ENCODE results near the gene IL33.

The IL33 gene

DNA sequence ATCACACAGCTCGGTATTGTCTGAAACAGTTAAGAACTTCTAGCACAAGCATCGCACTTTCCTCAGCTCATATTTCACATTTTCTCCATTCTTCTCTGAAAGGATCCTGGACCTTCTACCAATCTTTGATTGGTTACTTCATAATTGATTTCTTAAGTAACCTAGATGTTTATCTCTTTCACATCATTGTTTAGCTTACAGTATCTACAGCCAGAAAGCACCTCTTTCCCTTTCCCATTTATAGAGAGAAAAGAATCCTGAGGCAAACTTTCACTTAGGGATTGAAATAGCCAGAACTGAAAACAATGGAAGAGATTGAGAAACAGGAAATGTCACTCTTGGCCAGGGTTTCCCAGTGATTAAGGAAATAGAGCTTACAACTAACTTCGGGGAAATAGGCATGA, 2.5 kb downstream of the IL33 start:
- DNase-seq: no peak

DNA sequence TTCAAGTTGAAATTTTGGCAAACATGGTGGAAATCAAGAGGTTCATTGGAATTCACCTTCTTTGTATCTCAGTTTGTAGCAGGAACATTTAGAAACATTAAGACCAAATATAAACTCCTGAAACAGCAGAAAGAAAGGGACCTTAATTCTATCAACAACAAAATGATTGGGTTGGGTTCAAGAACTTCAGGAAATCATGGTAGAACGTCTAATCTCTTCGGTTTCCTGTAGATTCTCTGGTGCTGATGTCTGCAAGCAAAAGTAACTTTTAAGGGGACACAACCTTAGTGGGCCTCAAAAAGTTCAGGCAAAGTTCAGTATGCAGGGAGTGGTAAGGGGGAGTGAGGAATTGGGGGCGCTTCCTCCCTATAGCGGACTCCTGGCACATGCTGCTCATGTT, 3.4 kb downstream of the IL33 start:
- DNase-seq: no peak

DNA sequence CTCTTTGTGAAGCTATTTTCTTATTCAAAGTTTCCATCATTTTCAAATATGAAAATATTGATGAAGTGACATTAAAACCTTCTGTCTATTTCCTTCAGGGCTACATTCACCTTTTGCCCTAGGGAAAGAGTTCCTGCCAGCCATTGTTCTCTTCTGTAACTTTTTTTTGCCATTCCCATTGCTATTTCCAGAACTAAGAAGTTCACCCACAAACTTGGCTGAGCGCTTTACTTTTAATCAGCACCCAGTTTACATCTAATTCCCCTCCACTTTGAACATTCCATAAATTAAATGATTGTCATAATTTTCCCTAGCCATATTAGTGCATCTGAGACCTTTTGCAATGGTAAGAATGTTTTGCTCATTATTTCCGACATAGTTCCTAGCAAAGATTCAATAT, 4.4 kb downstream of the IL33 start:
- no peak for DNase-seq

DNA sequence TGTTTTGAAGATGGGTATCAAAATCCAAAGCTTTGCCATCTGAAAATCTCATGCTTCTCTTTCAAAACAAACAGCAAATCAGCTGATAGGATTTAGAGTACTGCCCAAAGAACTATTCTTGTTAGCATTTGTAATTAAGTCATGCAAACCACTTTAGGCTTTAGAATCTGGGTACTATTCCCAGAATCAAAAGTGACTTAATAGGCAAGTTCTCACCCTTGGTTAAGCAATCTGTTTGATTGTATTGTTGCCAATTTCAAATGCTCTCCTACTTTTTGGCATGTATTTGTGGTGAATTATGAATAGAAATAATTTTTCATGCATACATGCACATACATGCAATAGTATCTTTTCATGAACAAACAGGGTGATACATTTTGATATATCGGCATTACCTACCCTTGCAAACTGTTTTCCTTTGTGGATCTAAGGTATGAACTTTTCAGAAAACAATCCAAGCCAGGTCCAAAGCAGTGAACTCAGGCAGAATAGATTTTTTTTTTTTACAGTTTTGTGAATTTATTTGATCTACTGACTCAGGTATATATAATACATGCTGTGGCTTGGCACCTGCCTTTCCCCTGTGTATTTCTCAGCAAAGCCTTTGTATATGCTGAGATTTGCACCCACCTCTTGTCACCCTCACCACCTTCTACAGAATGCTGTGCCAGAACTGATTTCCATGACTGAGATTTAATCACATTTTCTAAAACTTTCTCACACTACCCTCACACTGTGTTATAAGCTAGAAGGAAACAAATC, 9.0 kb downstream of the IL33 start:
- no peak for DNase-seq

DNA sequence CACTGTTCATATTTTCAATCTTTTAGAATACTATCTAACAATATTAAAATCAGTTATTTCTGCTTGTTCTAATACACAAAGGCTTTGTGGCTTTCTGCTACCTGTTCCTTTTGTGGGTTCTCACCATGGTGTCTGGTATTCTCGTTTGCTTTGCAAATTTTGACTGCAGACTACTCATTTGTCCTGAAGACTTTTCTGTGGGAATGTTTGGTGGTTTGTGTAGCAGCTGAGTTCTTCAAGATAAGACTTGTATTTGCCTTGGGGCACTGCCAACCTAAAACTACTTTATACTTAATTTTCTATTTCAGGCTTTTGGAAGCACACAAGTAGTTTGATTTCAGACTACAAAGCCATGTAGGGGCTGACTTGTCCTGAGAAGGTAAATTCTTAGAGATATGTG, 11.1 kb downstream of the IL33 start:
- no peak for DNase-seq

DNA sequence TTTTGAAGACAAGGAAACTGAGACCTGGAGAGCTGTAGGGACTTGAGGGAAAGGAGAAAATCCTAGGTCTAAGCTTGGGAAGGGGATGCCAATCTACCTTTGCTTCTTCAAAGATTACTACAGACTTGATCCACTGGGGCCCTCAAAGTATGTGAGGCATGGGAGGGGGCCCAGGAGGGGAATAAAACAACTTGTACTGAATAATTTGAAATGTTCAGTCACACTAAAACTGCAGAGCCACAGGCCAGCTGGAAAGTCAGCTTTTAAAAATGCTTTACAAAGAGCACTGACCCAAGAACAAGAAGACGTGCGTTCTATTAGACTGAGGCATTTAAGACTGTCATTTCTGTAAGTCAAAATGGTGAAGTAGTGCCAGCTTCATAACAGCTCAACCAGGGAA, 13.6 kb downstream of the IL33 start:
- no peak for DNase-seq

DNA sequence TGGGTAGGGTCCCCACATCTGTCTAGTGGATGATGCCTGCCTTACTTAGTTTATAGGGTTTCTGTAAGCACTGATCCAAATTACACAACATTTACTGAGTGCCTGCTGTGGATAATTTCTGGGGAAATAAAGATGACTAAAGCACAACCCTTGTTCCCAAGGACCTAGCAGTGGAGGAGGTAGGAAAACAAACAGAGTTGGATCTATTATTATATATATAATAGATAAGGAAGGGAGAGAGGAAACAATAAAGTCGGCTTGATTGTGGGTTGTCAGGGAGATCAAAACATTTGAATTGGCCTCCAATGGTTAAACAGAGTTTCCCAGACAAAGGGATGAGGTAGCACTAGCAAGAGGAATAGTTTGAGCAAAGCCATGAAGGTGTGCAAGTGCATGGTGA, 14.0 kb downstream of the IL33 start:
- no peak for DNase-seq

DNA sequence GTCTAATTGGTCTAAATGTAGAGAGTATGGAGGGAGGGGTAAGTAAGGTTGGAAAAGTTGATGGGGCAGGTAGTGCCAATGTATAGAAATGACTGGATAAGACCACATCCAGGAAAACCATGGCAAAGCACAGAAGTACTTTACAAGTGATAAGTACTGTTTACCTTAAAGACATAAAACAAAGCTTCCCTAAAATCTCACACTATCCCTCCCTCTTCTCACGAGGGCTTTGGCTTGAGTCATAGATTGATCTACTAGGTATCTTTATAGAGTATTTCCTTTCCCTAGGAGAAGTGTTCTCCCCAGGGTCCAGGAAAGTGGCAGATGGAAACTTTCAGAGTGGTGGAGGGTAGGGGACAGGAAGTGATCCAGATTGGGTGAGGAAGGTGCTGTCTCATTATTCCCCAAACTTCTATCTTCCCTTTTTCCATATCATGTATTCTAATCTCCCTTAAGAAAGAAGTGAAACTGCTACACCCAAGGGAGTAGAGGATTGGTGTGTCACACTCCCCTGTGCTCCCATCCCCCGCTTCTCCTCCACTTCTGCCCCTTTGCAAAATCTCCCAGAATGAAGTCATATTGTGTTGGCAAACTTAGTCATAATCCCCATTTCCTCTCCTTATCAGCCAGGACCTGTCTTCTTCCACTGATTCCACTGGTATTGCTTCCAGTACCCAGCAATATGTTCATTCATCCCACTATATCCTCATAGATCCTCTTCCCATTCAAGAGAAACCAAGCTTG, 14.6 kb downstream of the IL33 start:
- DNase-seq: no peak

DNA sequence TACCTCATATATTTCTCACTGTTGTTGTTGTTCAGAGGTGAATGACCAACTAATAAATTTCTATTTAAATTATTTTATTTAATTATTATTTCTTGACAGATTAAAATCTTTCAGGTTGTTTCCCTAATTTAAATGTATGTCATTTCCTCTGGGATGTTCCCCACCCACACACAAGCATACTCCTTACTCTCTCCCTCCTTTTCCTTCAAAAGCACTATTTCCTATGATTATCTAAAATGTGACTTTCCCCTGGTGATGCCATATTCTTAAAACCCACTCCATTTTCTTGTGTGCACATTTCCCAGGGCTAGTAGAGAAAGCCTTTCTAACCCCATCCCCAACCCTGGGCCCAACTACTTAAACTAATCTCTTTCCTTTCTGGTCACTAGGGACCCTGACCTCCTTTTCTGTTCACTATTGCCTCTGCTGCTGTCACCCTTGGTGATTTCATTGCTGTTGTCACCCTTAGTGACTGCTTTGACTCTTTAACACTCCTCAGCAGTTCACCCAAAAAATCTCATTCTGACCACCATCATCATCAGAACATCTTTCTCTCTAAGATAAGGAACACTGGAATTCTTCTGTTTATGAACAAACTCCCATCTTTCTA, 16.8 kb downstream of the IL33 start:
- DNase-seq: no peak

DNA sequence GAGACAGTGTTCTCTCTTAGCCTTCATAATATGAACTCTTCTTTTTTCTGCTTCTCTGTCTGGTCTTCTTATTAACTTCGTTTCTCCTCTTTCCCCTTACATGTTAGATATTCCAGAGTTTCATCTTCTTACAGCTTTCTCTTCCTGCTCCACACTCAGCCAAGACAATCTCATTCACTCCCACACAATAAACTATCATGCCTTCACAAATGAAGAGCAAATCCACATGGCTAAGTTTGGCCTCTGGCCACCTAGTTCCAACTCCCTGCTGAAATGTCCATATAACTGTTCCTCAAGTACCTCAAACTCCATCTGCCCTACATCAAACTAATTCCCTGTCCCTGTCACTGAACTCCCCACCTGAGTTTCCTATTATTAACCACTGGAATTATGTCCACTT, 18.4 kb downstream of the IL33 start:
- DNase-seq: no peak

DNA sequence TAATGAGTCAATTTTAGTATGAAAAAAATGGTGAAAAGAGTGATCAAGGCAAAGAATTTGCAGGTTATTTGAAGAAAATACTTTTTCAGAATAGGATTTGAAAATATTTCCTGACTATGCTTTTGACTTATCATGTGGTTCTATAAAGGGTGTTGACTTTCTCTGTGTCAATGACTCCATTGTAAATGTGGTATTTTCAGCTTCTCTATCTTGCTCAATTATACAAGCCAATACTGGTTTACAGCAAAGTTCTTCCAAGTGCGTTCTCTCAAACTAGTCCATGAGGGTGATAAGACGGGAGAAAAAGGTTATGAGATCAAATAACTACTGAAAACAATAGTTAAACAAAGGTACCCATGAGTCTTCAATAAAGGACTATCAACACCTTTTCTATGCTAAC, 21.7 kb downstream of the IL33 start:
- DNase-seq: no peak

DNA sequence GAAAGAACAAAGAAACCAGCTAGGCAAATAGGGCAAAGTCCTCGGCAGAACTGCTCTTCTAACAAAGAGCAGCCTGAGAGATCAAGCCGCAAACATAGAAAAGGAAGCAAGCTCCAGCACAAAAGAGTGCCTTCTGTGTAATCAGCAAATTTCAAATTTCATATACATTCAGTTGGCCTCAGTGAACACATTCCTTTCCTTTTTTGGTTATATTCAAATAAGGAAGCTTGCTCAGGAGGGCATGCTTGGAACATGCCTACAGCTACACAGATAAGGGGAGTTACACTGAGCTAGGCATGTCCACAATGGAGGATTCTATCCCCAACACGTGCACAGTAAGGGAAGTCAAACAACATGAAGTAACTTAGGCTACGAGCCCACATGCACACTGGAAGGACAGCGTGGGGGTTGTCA, 23.4 kb downstream of the IL33 start:
- DNase-seq: no peak

DNA sequence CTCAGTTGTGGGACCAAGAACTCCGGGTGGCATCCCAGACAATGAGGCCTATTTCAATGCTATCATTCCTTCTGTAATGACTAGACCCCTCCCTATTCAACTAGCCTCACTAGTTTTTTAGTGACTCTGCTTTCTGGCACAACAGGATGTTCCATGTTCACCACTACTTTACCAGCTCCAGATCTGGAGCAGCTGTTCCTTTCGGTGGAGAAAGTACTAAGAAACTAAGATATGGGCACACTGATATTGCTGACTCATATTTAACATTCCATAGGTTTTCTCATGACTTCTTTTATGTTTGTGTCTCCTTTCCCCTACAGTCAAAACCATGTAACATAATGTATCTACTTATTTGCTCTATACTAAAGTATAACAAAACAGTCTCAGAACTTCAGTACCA, 24.1 kb downstream of the IL33 start:
- no peak for DNase-seq

DNA sequence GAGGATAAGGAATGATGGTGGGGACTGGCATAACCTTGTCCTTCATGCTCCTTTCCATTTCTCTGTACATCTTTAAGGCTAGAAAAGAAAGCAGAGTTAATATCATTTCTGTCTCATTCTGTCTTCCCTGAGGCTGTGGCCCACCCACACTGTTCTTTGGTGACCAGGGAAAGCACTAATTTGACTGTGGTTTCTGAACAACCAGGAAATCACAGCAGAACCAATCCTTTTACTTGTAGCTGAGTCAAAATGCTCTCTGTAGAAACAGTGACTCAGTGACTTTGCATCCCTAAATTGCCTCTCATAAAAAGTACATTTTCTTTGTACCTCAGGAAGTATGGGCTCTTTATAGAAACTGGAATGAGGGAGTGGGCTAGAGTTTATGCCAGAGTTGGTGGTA, 28.1 kb downstream of the IL33 start:
- no peak for DNase-seq

DNA sequence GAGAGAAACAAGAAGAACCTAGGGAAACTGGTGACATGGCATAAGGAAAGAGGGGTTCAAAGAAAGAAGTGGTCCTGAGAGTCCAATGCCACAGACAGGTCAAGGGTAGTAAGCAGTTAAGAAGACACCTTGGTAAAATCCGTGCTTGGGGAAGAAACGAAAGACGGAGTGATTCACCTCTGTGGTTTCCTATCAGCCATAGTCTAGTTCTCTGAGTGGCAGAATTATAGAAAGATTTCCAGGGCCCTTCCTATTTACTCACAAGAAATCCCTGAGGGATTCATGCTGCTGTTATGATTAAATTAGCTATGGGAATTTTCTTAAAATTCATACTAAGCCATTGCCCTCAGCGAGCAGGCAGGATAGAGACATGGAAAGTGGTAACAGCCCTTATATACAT, 31.7 kb downstream of the IL33 start:
- DNase-seq: no peak

DNA sequence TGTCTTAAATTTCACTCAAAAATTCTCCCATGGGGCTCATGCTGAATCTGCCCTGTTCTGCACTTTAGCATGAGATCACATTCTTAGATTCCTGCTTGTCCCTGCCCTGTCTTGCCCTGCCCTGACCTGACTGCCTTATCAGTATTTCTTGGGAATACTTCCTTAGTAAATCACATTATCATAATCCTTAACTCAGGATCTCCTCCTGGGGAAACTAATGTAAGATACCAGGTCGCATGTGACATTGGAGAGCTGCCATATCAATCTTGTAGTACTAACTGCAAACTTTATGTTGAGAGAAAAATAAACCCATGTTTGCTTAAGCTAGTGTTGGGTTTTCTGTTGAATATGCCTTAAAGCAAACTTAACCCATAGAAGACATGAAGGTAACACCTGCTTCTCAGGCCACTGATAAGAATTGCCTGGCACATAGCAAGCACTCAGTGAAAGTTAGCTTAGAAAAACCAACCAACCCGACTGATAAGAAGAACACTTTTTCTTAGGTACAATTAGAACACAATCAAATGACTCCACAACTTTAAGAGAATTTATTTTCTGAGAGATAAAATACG, 53.3 kb downstream of the IL33 start:
- DNase-seq: no peak

DNA sequence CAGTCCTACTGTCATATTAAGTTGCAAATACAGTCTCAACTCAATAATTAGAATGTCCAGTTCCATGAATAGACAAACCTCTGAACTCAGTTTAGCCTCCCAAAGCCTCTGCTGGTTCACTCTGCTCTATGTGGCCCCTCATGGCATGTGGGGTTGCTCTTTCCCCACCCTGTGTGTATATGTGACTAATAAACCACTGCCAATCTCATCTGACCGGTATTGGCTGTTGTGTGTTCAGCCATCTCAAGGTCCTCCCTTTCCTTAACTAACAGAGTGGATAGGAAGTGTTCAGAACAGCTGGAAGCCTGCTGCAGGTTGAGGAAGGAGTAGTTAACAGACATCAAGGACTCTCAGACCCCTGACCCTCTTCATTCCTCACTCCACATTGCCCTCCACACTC, 55.3 kb downstream of the IL33 start:
- DNase-seq: no peak

DNA sequence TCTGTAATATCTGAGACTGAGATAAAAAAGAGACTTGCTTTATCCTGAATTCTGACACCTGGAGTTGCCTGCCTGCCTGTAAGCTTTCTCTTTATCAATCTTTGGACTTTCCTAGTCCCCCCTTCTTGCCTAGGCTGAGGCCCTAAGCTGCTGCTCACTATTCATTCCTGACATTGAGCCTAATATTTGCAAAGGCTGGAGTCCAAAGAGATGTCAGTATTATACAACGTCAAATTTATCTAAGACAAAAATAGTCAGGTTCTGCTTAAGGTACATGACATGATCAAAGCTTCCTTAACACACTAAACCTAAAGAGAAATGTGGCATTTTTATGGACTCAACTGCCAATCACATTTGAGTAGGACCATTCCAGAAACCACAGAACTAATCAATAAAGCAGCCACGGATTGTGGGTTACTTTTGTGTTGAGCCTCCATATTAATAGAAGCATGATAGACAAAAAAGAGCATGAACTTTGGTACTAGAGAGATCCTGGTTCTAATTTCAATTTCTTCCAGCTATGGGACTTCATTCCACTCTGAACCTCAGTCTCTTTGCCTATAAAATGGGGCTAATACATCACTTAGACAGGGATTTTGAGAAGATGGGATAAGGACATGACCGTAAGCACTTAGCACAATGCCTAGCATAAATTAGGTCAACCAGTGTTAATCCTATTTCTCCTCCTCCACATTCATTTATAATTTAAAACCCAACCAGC, 56.1 kb downstream of the IL33 start:
- no peak for DNase-seq

DNA sequence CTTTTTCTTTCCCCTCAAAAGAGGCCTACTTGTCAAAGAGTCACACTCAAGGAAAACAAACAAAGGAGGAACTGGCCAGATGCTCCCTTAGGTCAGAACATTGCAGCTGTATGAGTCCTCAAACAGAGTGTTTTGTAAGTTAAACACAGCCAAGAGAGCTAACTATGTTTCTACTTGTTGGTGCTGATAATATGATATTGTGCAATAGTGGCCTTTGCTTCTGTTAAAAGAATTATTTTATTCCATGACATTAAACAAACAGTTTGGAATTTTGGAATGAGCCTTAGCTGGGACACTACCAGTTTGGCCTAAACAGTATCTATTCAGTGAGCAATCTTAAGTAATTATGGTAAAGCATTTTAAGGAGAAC, 56.6 kb downstream of the IL33 start:
- no peak for DNase-seq

DNA sequence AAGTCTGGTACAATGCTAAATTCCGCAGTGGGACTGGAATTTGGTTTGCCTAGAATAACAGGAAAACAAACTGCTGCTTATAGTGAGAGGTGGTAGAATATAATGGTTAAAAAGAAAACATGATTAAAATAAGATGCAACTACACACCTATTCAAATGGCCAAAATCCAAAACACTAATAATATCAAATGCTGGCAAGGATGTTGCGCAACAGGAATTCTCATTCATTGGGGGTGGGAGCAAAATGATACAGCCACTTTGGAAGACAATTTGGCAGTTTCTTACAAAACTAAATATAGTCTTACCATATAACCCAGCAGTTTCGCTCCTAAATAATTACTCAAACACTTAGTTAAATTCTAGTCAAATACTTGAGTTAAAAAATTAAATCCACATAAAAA, 61.8 kb downstream of the IL33 start:
- no peak for DNase-seq

DNA sequence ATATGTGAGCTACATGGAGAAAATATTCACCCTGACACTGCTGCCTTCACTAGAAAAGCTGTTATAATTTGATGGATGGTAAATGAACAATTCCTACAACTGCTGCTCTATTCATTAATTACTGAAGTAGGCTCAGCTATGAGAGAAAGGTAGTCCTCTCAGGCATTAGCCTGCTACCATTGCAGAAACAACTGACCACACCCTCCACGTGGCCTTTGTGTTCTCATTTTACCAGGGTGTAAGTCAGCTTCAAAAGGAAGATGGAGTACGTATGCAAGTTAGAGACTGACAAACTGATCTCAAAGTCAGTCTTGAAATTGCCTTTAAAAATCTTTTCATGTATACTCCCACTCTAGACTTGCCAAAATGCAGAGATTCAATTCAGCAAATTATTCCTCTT, 86.3 kb downstream of the IL33 start:
- DNase-seq: no peak

DNA sequence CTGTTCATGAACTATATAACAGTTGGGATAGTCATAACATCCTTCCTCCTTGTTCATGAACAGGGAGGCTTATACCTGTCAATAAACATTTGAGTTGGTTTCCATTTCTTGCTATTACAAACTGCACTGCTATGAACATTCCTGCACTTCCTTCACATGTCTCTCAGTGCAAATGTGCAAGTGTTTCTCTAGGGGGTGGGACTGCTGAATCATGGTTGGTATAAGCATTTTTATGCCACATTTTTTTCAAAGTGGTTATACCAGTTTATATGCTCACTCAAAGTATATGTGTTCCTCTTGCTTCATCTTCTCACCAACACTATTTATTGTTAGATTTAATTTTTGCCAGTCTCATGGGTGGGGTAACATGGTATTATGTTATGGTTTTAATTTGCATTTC, 86.8 kb downstream of the IL33 start:
- DNase-seq: no peak

DNA sequence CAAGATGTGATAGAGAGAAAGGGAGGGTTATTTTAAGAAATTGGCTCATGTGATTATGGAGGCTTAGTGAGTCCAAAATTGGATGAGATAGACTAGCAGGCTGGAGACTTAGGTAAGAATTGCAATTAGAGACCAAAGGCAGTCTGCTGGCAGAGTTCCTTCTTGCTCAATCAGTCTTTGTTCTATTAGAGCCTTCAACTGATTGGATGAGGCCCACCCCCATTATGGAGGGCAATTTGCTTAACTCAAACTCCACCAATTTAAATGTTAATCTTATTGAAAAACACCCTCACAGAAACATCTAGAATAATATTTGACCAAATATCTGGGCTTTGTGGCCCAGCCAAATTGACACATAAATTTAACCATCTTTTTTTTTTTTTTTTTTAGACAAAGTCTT, 88.6 kb downstream of the IL33 start:
- no peak for DNase-seq
